Lower lobe of right lung (tissue), 2 donors: Measurements from ENCODE around the gene CCNB1IP1. TPM values are rescaled to one million over a fixed set of nuclear protein-coding genes. Genes with fewer than 3 reads are reported as not detected.

Source experiments
- ATAC-seq, 2 donors: fragments of 200-7000 bp; cut with Tn5 transposase; one replicate each; pipeline ENCODE4 v1.9.1; 2020 to 2022; ENCODE audit warnings: mild to moderate bottlenecking in 2 of 2, moderate library complexity in 2 of 2
- DNase-seq: peaks from one replicate; pipeline ENCODE4 v3.0.0-alpha.2; 2020
- H3K27ac ChIP-seq: fragments of 200-600 bp; one replicate; pipeline ENCODE4 v1.8.0; 2022
- H3K27me3 ChIP-seq: fragments of 200-600 bp; one replicate; pipeline ENCODE4 v1.8.0; 2022; ENCODE audit warnings: low read depth
- H3K36me3 ChIP-seq: fragments of 200-600 bp; one replicate; pipeline ENCODE4 v1.8.0; 2022; ENCODE audit warnings: mild to moderate bottlenecking
- H3K4me1 ChIP-seq: fragments of 200-600 bp; one replicate; pipeline ENCODE4 v1.8.0; 2022
- H3K4me3 ChIP-seq: fragments of 200-600 bp; one replicate; pipeline ENCODE4 v1.8.0; 2022; ENCODE audit warnings: mild to moderate bottlenecking
- H3K9me3 ChIP-seq: fragments of 200-600 bp; one replicate; pipeline ENCODE4 v1.8.0; 2022
- intact Hi-C: fragments of 100-400 bp; cut with DNase I; formaldehyde crosslinking; loops from one replicate; pipeline ENCODE4 v1.11.0; 2022
- total RNA-seq: library from RNA; stranded (reverse); fragmentation: NEBNext Ultra II Directional; extraction: Animal tissue kit (Norgen Biotek cat#: 25700); gene quantifications from one replicate; pipeline ENCODE4 v1.2.1, GENCODE V29; 2021
- TF ChIP-seq, protein P1 (sequence below): fragments of 200-600 bp; IDR thresholded peaks from one replicate; pipeline ENCODE4 v1.8.0; 2022; ENCODE audit warnings: antibody characterized with exemption, mild to moderate bottlenecking
- donor health status: DM: no; HTN: yes; CAD: no; lungs with severe emphysema.

The CCNB1IP1 gene
- total RNA-seq, 1 donor from 2014 or later, result 36.9 TPM

DNA sequence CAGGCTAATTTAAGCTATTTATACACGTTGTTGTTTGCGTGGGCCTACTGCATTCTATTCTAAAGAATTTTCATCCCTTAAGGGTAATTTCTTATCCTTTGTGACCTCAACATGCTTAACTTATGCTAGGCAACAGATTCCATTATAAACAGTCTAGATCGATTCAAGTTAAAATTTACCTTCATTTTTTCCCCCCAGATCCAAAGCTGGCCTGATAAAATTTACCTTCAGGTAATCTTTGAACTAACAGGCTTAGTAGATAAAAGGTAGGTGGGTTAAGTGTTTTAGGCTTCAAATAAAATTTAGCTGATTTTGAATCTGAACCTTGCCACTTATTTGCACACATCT, 389 bp upstream of the CCNB1IP1 start:
- TF ChIP-seq, protein P1, sequence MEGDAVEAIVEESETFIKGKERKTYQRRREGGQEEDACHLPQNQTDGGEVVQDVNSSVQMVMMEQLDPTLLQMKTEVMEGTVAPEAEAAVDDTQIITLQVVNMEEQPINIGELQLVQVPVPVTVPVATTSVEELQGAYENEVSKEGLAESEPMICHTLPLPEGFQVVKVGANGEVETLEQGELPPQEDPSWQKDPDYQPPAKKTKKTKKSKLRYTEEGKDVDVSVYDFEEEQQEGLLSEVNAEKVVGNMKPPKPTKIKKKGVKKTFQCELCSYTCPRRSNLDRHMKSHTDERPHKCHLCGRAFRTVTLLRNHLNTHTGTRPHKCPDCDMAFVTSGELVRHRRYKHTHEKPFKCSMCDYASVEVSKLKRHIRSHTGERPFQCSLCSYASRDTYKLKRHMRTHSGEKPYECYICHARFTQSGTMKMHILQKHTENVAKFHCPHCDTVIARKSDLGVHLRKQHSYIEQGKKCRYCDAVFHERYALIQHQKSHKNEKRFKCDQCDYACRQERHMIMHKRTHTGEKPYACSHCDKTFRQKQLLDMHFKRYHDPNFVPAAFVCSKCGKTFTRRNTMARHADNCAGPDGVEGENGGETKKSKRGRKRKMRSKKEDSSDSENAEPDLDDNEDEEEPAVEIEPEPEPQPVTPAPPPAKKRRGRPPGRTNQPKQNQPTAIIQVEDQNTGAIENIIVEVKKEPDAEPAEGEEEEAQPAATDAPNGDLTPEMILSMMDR, result no peak
- no peaks in the 10 kb centered on the region for H3K9me3 ChIP-seq
- peak overlapping the region; percentile 86 for H3K27ac ChIP-seq
- H3K36me3 ChIP-seq, result no peaks in the 10 kb centered on the region
- H3K4me1 ChIP-seq, result peaks cover 20% of the 10 kb centered on the region
- intact Hi-C loops, result no loop called here
- H3K27me3 ChIP-seq, result no peaks in the 10 kb centered on the region
- peak in 1 of 2 donors; percentile 5 for ATAC-seq
- H3K4me3 ChIP-seq, result peak overlapping the region; percentile 73
- no peak for DNase-seq

DNA sequence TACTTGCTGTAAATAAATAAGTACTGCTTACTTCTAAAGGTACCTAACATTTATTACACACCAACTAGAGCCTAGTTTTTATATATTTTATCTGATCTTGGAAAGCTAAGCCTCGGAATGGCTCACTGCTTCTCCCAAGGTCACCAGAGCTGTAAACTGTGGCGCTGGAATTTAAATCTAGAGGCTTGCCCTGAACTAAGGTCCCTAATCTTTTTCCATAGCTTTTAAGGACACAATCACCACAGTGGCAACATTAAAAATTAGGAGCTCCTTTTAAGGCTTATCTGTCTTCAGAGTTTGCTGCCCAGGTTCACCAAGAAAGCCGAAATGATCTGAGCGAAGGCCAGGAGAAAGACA, 670 bp downstream of the CCNB1IP1 start:
- TF ChIP-seq, protein P1, result no peak

DNA sequence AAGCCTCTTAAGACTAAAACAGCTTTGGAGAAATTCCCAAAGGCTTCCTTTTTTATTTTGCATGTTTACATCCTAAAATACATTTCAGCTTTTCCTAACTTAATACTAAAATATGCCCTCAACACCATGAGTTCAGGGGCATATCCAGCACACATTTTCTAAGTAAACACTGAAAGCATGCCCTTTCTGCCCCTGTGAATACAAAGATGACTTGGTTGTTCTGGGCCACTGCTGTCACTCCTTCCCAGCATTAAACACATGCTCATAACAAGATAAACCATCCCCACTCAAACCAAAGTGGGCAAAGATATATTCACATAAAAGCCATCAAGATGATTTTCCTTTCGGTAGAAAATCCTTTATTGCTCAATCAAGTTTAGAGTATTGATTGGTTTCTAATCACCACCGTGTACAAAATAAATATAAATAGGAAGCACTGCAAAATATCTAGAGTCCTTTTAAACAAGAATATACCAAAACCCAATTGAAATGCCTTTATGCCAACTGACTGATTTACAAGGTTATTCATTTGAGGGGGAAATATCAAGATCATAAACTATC, 1.9 kb downstream of the CCNB1IP1 start:
- H3K27me3 ChIP-seq, result no peaks in the 10 kb centered on the region
- H3K4me3 ChIP-seq, result no peak overlapping the region
- DNase-seq, result no peak
- no peak overlapping the region for H3K27ac ChIP-seq
- TF ChIP-seq, protein P1, result no peak
- H3K9me3 ChIP-seq, result no peaks in the 10 kb centered on the region
- no peak for ATAC-seq
- H3K4me1 ChIP-seq, result peaks cover 25% of the 10 kb centered on the region
- intact Hi-C loops, result no loop called here
- H3K36me3 ChIP-seq, result peaks cover 8% of the 10 kb centered on the region

More for the DNA sequence above, 670 bp downstream of the CCNB1IP1 start:
- Histone ChIP-seq H3K36me3 (no peaks in the 10 kb centered on the region), H3K27ac (peak overlapping the region; percentile 86), H3K9me3 (no peaks in the 10 kb centered on the region), H3K4me1 (peaks cover 24% of the 10 kb centered on the region), H3K4me3 (peak overlapping the region; percentile 73), H3K27me3 (no peaks in the 10 kb centered on the region)
- ATAC-seq (peak in 1 of 2 donors; percentile 5), DNase-seq (no peak)
- intact Hi-C loops, result no loop called here

DNA sequence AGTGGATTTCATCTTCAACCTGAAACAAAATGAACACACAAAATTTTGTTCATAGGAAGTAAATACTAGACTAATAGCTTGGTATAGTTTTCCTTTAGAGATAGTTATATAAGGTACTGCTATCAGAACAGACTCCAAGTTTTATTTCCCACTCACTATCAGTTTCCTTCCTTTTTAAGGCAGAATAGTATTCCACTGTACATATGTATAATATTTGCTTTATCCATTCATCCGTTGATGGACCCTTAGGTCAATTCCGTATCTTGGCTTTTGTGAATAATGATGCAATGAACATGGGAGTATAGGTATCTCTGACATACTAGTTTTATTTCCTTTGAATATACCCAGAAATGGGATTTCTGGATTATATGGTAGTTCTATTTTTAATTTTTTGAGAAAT, 3.7 kb downstream of the CCNB1IP1 start:
- Histone ChIP-seq H3K27me3 (no peaks in the 10 kb centered on the region), H3K9me3 (no peaks in the 10 kb centered on the region), H3K27ac (no peak overlapping the region), H3K4me1 (peaks cover 25% of the 10 kb centered on the region), H3K36me3 (peaks cover 24% of the 10 kb centered on the region), H3K4me3 (no peak overlapping the region)
- DNase-seq, result no peak
- intact Hi-C loops, result loop anchor here (10.0 kb wide), 1 partner anchor 285 kb away; no protein-coding TSS in a partner anchor
- TF ChIP-seq, protein P1, result no peak
- no peak for ATAC-seq

DNA sequence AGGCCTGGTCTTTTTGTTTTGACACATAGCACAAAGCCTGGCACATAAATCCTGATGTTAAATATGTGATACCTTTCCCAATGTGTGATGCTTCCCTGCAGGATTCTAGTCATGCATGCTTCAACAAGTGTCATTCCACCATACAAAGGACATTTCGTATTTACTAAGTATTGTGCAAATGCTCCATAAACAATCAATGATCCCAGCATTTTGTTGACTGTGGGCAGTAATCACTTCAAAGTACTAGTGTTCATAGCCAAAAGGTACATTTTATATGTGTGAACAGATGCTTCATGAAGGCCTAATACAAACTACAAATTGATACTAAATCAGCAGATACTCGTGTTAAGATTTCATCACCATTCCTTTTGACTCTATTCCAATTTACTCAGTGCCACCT, 4.4 kb downstream of the CCNB1IP1 start:
- peaks cover 24% of the 10 kb centered on the region for H3K4me1 ChIP-seq
- DNase-seq (no peak), ATAC-seq (no peak)
- H3K27me3 ChIP-seq, result no peaks in the 10 kb centered on the region
- intact Hi-C loops, result loop anchor here (10.0 kb wide), 1 partner anchor 286 kb away; no protein-coding TSS in a partner anchor
- no peak overlapping the region for H3K4me3 ChIP-seq
- no peaks in the 10 kb centered on the region for H3K9me3 ChIP-seq
- peaks cover 30% of the 10 kb centered on the region for H3K36me3 ChIP-seq
- H3K27ac ChIP-seq, result no peak overlapping the region
- TF ChIP-seq, protein P1, result no peak
